ENCODE data around the gene LMF1.

GRCh38 chr16:991773-992172 lies 21.0 kb upstream of the LMF1 start:
- TF ChIP-seq CTCF (IDR thresholded peaks at IDR 0.05; ENCODE audit: insufficient read depth, low read length, poor library complexity, severe bottlenecking) (no peak), EZH2phosphoT487 (conservative IDR thresholded peaks at IDR 0.05; ENCODE audit: low read length) (no peak)

Measured in SU-DHL-6 (cell line).